Activated naive CD4-positive, alpha-beta T cell treated with anti-CD3 and anti-CD28 coated beads for 36 hours (primary cell): ENCODE data around the gene ZBTB22. TPM values are rescaled to one million over a fixed set of nuclear protein-coding genes. Genes with fewer than 3 reads are reported as not detected.
"Not testable (repeated sequence)": the region's sequence is repeated elsewhere in the genome, so short reads cannot be mapped to it uniquely, and the experiment has no call there.

Experiments used
- CTCF ChIA-PET: fragments of 350-600 bp; sonication (Branson Sonifier 250); formaldehyde crosslinking; loops from one replicate; lab custom pipeline; 2021; ENCODE audit warnings: antibody characterized with exemption; lab: Charles Lee
- DNase-seq: peaks from one replicate; pipeline ENCODE4 v3.0.0-alpha.2; 2020
- H3K27ac Mint-ChIP-seq: one replicate; pipeline ENCODE4 v1.8.0; 2021; ENCODE audit warnings: mild to moderate bottlenecking, mixed read lengths
- H3K27me3 Mint-ChIP-seq: one replicate; pipeline ENCODE4 v1.8.0; 2021; ENCODE audit warnings: low read depth, mixed read lengths
- H3K36me3 Mint-ChIP-seq: one replicate; pipeline ENCODE4 v1.8.0; 2021; ENCODE audit warnings: low read depth, mixed read lengths
- H3K4me1 Mint-ChIP-seq: one replicate; pipeline ENCODE4 v1.8.0; 2021; ENCODE audit warnings: low read depth, mixed read lengths
- H3K4me3 Mint-ChIP-seq: one replicate; pipeline ENCODE4 v1.8.0; 2021; ENCODE audit warnings: mild to moderate bottlenecking, moderate library complexity, mixed read lengths
- H3K9me3 Mint-ChIP-seq: one replicate; pipeline ENCODE4 v1.8.0; 2021; ENCODE audit warnings: mixed read lengths
- intact Hi-C: fragments of 100-400 bp; cut with micrococcal nuclease; formaldehyde crosslinking; loops from one replicate; pipeline ENCODE4 v1.15.1; 2023
- total RNA-seq, 2 experiments: library from RNA; stranded (reverse); gene quantifications; one replicate each; pipeline ENCODE4 v1.2.3, GENCODE V29; 2021

The ZBTB22 gene
- total RNA-seq, 2 experiments from 2014 or later: 8.8 to 9.0 TPM

- H3K4me1 Mint-ChIP-seq: peaks cover 20% of the 10 kb centered on the region
- intact Hi-C loops: loop anchor here (10.0 kb wide), 1 partner anchor 232 kb away; no protein-coding TSS in a partner anchor
- H3K4me3 Mint-ChIP-seq, H3K36me3 Mint-ChIP-seq, H3K27ac Mint-ChIP-seq, DNase-seq, H3K27me3 Mint-ChIP-seq, H3K9me3 Mint-ChIP-seq, CTCF ChIA-PET: not testable (repeated sequence)
Measured at GRCh38 chr6:33346972-33347371, 29.4 kb upstream of the ZBTB22 start.

- peak overlapping the region; percentile 74 for H3K27ac Mint-ChIP-seq
- no peaks in the 10 kb centered on the region for H3K9me3 Mint-ChIP-seq
- peak; percentile 77 for DNase-seq
- intact Hi-C loops: loop anchor here (1.0 to 10.0 kb wide), 5 partner anchors 22 to 230 kb away; partner anchors contain the start of genes RGL2, TAPBP and VPS52
- H3K36me3 Mint-ChIP-seq: no peaks in the 10 kb centered on the region
- CTCF ChIA-PET: interaction anchor here (0.6 to 2.8 kb wide), 22 partner anchors 9 to 900 kb away, joined by 3 to 29 read pairs (median 4); partner anchors contain the start of genes B3GALT4, CUTA, RGL2 and RPS18
- H3K4me3 Mint-ChIP-seq: peak overlapping the region; percentile 64
- no peaks in the 10 kb centered on the region for H3K27me3 Mint-ChIP-seq
- H3K4me1 Mint-ChIP-seq: peaks cover 20% of the 10 kb centered on the region
Measured at GRCh38 chr6:33344701-33345697, 27.5 kb upstream of the ZBTB22 start.

GRCh38 chr6:33343953-33344611 is 26.5 kb upstream of the ZBTB22 start:
- Mint-ChIP-seq H3K4me3 (peak overlapping the region; percentile 34), H3K27ac (peak overlapping the region; percentile 72), H3K36me3 (no peaks in the 10 kb centered on the region), H3K27me3 (no peaks in the 10 kb centered on the region), H3K4me1 (peaks cover 20% of the 10 kb centered on the region), H3K9me3 (no peaks in the 10 kb centered on the region)
- CTCF ChIA-PET: interaction anchor here (0.6 to 2.8 kb wide), 16 partner anchors 8 to 329 kb away, joined by 3 to 29 read pairs (median 6); partner anchors contain the start of genes B3GALT4, CUTA, RGL2 and RPS18
- intact Hi-C loops: loop anchor here (1.0 to 10.0 kb wide), 3 partner anchors 45 to 229 kb away; partner anchors contain the start of genes RGL2 and VPS52
- peak; percentile 62 for DNase-seq

- not testable (repeated sequence) for H3K36me3 Mint-ChIP-seq, DNase-seq, H3K27me3 Mint-ChIP-seq, H3K9me3 Mint-ChIP-seq
- CTCF ChIA-PET: interaction anchor here (0.6 to 2.8 kb wide), 8 partner anchors 19 to 244 kb away, joined by 3 to 29 read pairs (median 10); partner anchors contain the start of genes B3GALT4, RGL2, RPS18 and TAPBP
- peaks cover 20% of the 10 kb centered on the region for H3K4me1 Mint-ChIP-seq
- intact Hi-C loops: loop anchor here (10.0 kb wide), 1 partner anchor 229 kb away; no protein-coding TSS in a partner anchor
- H3K27ac Mint-ChIP-seq: peak overlapping the region; percentile 72
- peak overlapping the region; percentile 34 for H3K4me3 Mint-ChIP-seq
Measured at GRCh38 chr6:33343606-33343952, 26.0 kb upstream of the ZBTB22 start.

GRCh38 chr6:33339193-33339592 is 21.6 kb upstream of the ZBTB22 start:
- Mint-ChIP-seq H3K36me3 (no peaks in the 10 kb centered on the region), H3K27me3 (no peaks in the 10 kb centered on the region), H3K4me3 (no peak overlapping the region), H3K9me3 (no peaks in the 10 kb centered on the region), H3K27ac (no peak overlapping the region), H3K4me1 (peaks cover 10% of the 10 kb centered on the region)
- DNase-seq: no peak
- CTCF ChIA-PET: interaction anchor here (0.6 kb wide), 1 partner anchor 8 kb away, joined by 6 read pairs; no protein-coding TSS in a partner anchor
- intact Hi-C loops: no loop called here

- Mint-ChIP-seq H3K27me3 (no peaks in the 10 kb centered on the region), H3K4me3 (no peak overlapping the region), H3K27ac (no peak overlapping the region), H3K9me3 (no peaks in the 10 kb centered on the region), H3K36me3 (no peaks in the 10 kb centered on the region), H3K4me1 (peaks cover 17% of the 10 kb centered on the region)
- DNase-seq: no peak
- intact Hi-C loops: no loop called here
- CTCF ChIA-PET: interaction anchor here (0.8 to 1.6 kb wide), 2 partner anchors 8 to 19 kb away, joined by 6 to 8 read pairs; partner anchors contain the start of gene ZBTB22
Measured at GRCh38 chr6:33336495-33336894, 19.0 kb upstream of the ZBTB22 start.

- no peak overlapping the region for H3K4me3 Mint-ChIP-seq
- peaks cover 17% of the 10 kb centered on the region for H3K4me1 Mint-ChIP-seq
- CTCF ChIA-PET: interaction anchor here (0.7 to 1.6 kb wide), 3 partner anchors 9 to 297 kb away, joined by 4 to 8 read pairs (median 6); partner anchors contain the start of gene ZBTB22
- no peaks in the 10 kb centered on the region for H3K36me3 Mint-ChIP-seq
- no peaks in the 10 kb centered on the region for H3K9me3 Mint-ChIP-seq
- intact Hi-C loops: no loop called here
- DNase-seq: no peak
- H3K27ac Mint-ChIP-seq: no peak overlapping the region
- H3K27me3 Mint-ChIP-seq: no peaks in the 10 kb centered on the region
Measured at GRCh38 chr6:33335916-33336315, 18.4 kb upstream of the ZBTB22 start.

GRCh38 chr6:33333666-33334065 is 16.1 kb upstream of the ZBTB22 start:
- intact Hi-C loops: no loop called here
- Mint-ChIP-seq H3K4me3 (no peak overlapping the region), H3K4me1 (peaks cover 17% of the 10 kb centered on the region), H3K9me3 (no peaks in the 10 kb centered on the region), H3K27ac (no peak overlapping the region), H3K36me3 (no peaks in the 10 kb centered on the region), H3K27me3 (no peaks in the 10 kb centered on the region)
- no peak for DNase-seq
- CTCF ChIA-PET: interaction anchor here (0.7 kb wide), 1 partner anchor 199 kb away, joined by 3 read pairs; no protein-coding TSS in a partner anchor

- CTCF ChIA-PET: interaction anchor here (1.2 kb wide), 1 partner anchor 14 kb away, joined by 5 read pairs; no protein-coding TSS in a partner anchor
- DNase-seq: no peak
- no peaks in the 10 kb centered on the region for H3K27me3 Mint-ChIP-seq
- no peak overlapping the region for H3K4me3 Mint-ChIP-seq
- H3K4me1 Mint-ChIP-seq: peaks cover 17% of the 10 kb centered on the region
- H3K27ac Mint-ChIP-seq: no peak overlapping the region
- no peaks in the 10 kb centered on the region for H3K36me3 Mint-ChIP-seq
- no peaks in the 10 kb centered on the region for H3K9me3 Mint-ChIP-seq
- intact Hi-C loops: no loop called here
Measured at GRCh38 chr6:33330736-33331135, 13.2 kb upstream of the ZBTB22 start.

GRCh38 chr6:33329058-33329457 is 11.5 kb upstream of the ZBTB22 start:
- H3K9me3 Mint-ChIP-seq: no peaks in the 10 kb centered on the region
- H3K36me3 Mint-ChIP-seq: no peaks in the 10 kb centered on the region
- no peak overlapping the region for H3K27ac Mint-ChIP-seq
- peaks cover 19% of the 10 kb centered on the region for H3K4me1 Mint-ChIP-seq
- CTCF ChIA-PET: interaction anchor here (0.6 kb wide), 1 partner anchor 1073 kb away, joined by 6 read pairs; no protein-coding TSS in a partner anchor
- intact Hi-C loops: no loop called here
- no peaks in the 10 kb centered on the region for H3K27me3 Mint-ChIP-seq
- H3K4me3 Mint-ChIP-seq: no peak overlapping the region
- no peak for DNase-seq

- DNase-seq: no peak
- intact Hi-C loops: no loop called here
- Mint-ChIP-seq H3K9me3 (no peaks in the 10 kb centered on the region), H3K27me3 (no peaks in the 10 kb centered on the region), H3K36me3 (peaks cover 22% of the 10 kb centered on the region), H3K27ac (peak overlapping the region; percentile 98), H3K4me1 (peaks cover 38% of the 10 kb centered on the region), H3K4me3 (peak overlapping the region; percentile 95)
- CTCF ChIA-PET: interaction anchor here (0.7 to 1.2 kb wide), 2 partner anchors 19 to 53 kb away, joined by 3 to 4 read pairs; partner anchors contain the start of gene VPS52
Measured at GRCh38 chr6:33324125-33324524, 6.6 kb upstream of the ZBTB22 start.
